ENCODE results near the gene GYPA.
"Not testable (repeated sequence)": the region's sequence is repeated elsewhere in the genome, so short reads cannot be mapped to it uniquely, and the experiment has no call there.

GRCh38 chr4:144123982-144124635 lies 16.4 kb downstream of the GYPA start:
- TF ChIP-seq EZH2 (IDR thresholded peaks at IDR 0.05; ENCODE audit: borderline replicate concordance); EZH2phosphoT487 (IDR thresholded peaks at IDR 0.05; ENCODE audit: low read depth, severe bottlenecking, unreplicated experiment): not testable (repeated sequence)
- TF ChIP-seq CTCF (IDR thresholded peaks at IDR 0.05; ENCODE audit: poor library complexity), result peak; percentile 27
